GM19099 (cell line): ENCODE measurements around the gene EXOC1.
A peak's percentile ranks its signal among the peaks of the same experiment; 100 is the strongest.

Experiments used
- POLR2A ChIP-seq: IDR thresholded peaks from 3 replicates; pipeline ENCODE4 v1.6.1; 2011; ENCODE audit warnings: low read depth; ENCODE audit not compliant: insufficient read length; ENCODE audit errors: extremely low read depth

The EXOC1 gene

GRCh38 chr4:55921093-55921492 lies 67.6 kb downstream of the EXOC1 start:
- no peak for TF ChIP-seq POLR2A

GRCh38 chr4:55925241-55925640 lies 71.8 kb downstream of the EXOC1 start:
- no peak for TF ChIP-seq POLR2A

GRCh38 chr4:55926610-55927009 lies 73.2 kb downstream of the EXOC1 start:
- TF ChIP-seq POLR2A: no peak

GRCh38 chr4:55927803-55928437 lies 74.5 kb downstream of the EXOC1 start:
- no peak for TF ChIP-seq POLR2A

GRCh38 chr4:55928846-55929245 lies 75.4 kb downstream of the EXOC1 start:
- TF ChIP-seq POLR2A: no peak

- no peak for TF ChIP-seq POLR2A
Measured at GRCh38 chr4:55931043-55931442, 77.6 kb downstream of the EXOC1 start.

GRCh38 chr4:55931833-55932232 lies 78.4 kb downstream of the EXOC1 start:
- TF ChIP-seq POLR2A: no peak

GRCh38 chr4:55932511-55932910 lies 79.1 kb downstream of the EXOC1 start:
- no peak for TF ChIP-seq POLR2A

GRCh38 chr4:55933611-55934010 lies 80.2 kb downstream of the EXOC1 start:
- no peak for TF ChIP-seq POLR2A

GRCh38 chr4:55938481-55938880 lies 85.0 kb downstream of the EXOC1 start:
- TF ChIP-seq POLR2A: no peak

- no peak for TF ChIP-seq POLR2A
Measured at GRCh38 chr4:55939421-55939820, 86.0 kb downstream of the EXOC1 start.

- TF ChIP-seq POLR2A: no peak
Measured at GRCh38 chr4:55941881-55942396, 88.5 kb downstream of the EXOC1 start.

- peak; percentile 37 for TF ChIP-seq POLR2A
Measured at GRCh38 chr4:55947254-55947882, 93.9 kb downstream of the EXOC1 start.

GRCh38 chr4:55947912-55948725 lies 94.7 kb downstream of the EXOC1 start:
- TF ChIP-seq POLR2A: no peak

- peak; percentile 73 for TF ChIP-seq POLR2A
Measured at GRCh38 chr4:55948726-55949481, 95.5 kb downstream of the EXOC1 start, which contains the start of gene CEP135. TSS of gene CEP135 (plus strand) at chr4:55948945. CDS start at chr4:55952131, 3,186 bp downstream.
